ENCODE measurements around the gene SEC22C. TPM values are rescaled to one million over a fixed set of nuclear protein-coding genes. Genes with fewer than 3 reads are reported as not detected.

Gene SEC22C
- total and polyA plus RNA-seq, 2 donors (not counting 1 experiment from before 2014, with no cell fraction given): 19.2 to 44.8 TPM

DNA sequence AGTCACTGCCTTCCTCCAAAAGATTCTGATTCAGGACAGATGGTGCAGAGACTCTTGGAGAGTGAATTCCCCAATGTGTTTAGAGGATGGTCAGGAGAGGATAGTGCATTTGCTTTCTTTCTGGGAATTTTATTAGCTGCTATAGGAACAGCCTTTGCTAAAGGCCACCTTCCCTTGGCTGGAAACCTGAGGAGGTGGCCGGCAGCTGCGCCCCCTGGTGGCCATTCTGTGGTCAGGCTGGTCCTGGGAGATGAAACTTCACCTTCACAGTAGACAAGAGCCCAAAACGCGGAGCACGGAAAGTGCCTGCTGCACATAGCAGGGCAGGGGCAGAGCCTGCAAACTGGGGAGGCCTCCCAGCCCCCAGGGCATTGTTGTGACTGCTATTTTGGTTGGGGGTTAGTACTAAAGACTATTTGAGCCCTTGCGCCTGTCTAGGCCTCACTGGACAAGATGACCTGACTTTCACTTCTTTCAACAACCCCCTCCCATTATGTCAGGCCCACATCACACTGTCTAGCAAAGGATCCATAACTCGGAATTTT lies 34.3 kb downstream of the SEC22C start:
- WGBS (ENCODE audit: insufficient coverage): 0% methylated on average over 2 of the region's 7 CpGs
- no peaks in the 10 kb centered on the region for H3K27me3 Mint-ChIP-seq
- H3K4me3 ChIP-seq (ENCODE audit: control extremely low read depth in 1 of 5, extremely low read depth in 1 of 5, insufficient read depth in 1 of 5, low read depth in 2 of 5, low read length in 4 of 5): no peak overlapping the region
- DNase-seq: peak; percentile 74
- H3K9ac ChIP-seq (ENCODE audit: low read length): no peak overlapping the region
- H3K27ac Mint-ChIP-seq: no peak overlapping the region
- peaks cover 0 to 11% of the 10 kb centered on the region in 2 experiments for H3K36me3 ChIP-seq (replicated peaks in 1 of 2; ENCODE audit: control extremely low read depth in 1 of 2, control insufficient read depth in 1 of 2, extremely low read depth in 1 of 2, insufficient read depth in 2 of 2, low read length in 1 of 2)
- no peaks in the 10 kb centered on the region for H3K9me3 Mint-ChIP-seq (ENCODE audit: insufficient read depth)
- TF ChIP-seq, protein P1, sequence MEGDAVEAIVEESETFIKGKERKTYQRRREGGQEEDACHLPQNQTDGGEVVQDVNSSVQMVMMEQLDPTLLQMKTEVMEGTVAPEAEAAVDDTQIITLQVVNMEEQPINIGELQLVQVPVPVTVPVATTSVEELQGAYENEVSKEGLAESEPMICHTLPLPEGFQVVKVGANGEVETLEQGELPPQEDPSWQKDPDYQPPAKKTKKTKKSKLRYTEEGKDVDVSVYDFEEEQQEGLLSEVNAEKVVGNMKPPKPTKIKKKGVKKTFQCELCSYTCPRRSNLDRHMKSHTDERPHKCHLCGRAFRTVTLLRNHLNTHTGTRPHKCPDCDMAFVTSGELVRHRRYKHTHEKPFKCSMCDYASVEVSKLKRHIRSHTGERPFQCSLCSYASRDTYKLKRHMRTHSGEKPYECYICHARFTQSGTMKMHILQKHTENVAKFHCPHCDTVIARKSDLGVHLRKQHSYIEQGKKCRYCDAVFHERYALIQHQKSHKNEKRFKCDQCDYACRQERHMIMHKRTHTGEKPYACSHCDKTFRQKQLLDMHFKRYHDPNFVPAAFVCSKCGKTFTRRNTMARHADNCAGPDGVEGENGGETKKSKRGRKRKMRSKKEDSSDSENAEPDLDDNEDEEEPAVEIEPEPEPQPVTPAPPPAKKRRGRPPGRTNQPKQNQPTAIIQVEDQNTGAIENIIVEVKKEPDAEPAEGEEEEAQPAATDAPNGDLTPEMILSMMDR (IDR thresholded peaks at IDR 0.05): peak; percentile 97
- no peak for TF ChIP-seq EZH2 (IDR thresholded peaks at IDR 0.05; ENCODE audit: borderline replicate concordance, insufficient read depth, low read depth, low read length, poor library complexity, severe bottlenecking)
- ChIA-PET POLR2A (no interaction called here), CTCF (interaction anchor here (0.8 to 9.0 kb wide), 18 partner anchors 8 to 300 kb away, joined by 3 to 71 read pairs (median 4); partner anchors contain the start of genes SEC22C and VIPR1)
- H3K27ac ChIP-seq (ENCODE audit: low read length in 2 of 2): no peak overlapping the region
- H3K4me1 ChIP-seq (ENCODE audit: control insufficient read depth in 2 of 2, insufficient read depth in 2 of 2, low read length in 2 of 2): no peaks in the 10 kb centered on the region
- no peaks in the 10 kb centered on the region for H3K9me3 ChIP-seq (ENCODE audit: control extremely low read depth in 1 of 3, control insufficient read depth in 2 of 3, insufficient read depth in 1 of 3, low read length in 2 of 3)
- no peaks in the 10 kb centered on the region for H3K27me3 ChIP-seq (replicated peaks in 1 of 4; ENCODE audit: control extremely low read depth in 1 of 4, control insufficient read depth in 3 of 4, insufficient read depth in 4 of 4, low read length in 3 of 4)
- intact Hi-C loops (cut with micrococcal nuclease): loop anchor here (1.0 to 2.0 kb wide), 2 partner anchors 45 to 300 kb away; partner anchors contain the start of gene VIPR1
- H3K79me2 ChIP-seq (ENCODE audit: control insufficient read depth, insufficient read depth, low read length): no peaks in the 10 kb centered on the region
- ATAC-seq (ENCODE audit: low read depth): peak; percentile 53
- H2AFZ ChIP-seq (ENCODE audit: insufficient read depth, low read depth, low read length, poor library complexity, severe bottlenecking): no peak overlapping the region
- no peaks in the 10 kb centered on the region for H4K20me1 ChIP-seq (ENCODE audit: control insufficient read depth, insufficient read depth, low read length, poor library complexity, severe bottlenecking)
- H3K4me3 Mint-ChIP-seq: no peak overlapping the region
- H3K4me2 ChIP-seq (replicated peaks; ENCODE audit: low read depth, low read length, poor library complexity, severe bottlenecking): no peak overlapping the region
- H3K4me1 Mint-ChIP-seq: no peaks in the 10 kb centered on the region

DNA sequence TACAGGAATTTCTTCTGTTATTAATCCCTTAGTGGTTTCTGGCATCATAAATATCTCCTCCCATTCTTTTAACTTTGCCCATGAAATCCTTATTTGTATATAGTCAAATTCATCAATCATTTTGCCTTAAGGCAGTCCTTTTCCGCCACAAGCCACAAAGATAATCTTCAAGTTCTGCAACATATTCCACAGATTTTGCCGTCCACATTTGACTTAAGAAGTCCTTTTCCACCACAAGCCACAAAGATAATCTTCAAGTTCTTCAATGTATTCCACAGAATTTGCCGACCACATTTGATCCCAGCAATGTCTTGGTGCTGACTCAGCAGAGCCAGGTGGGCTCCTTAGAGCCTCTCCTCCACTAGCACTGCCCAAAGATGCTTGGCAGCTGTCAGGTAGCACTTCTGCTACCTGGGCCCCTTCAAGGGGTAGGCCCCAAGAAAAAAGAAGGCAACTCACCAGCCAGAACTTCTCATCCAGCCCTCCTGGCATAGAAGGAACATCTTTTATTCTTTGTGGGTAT lies 35.0 kb downstream of the SEC22C start:
- no peak for TF ChIP-seq EZH2 (IDR thresholded peaks at IDR 0.05; ENCODE audit: borderline replicate concordance, insufficient read depth, low read depth, low read length, poor library complexity, severe bottlenecking)
- TF ChIP-seq, protein P1 (IDR thresholded peaks at IDR 0.05): no peak
- Mint-ChIP-seq H3K4me3 (no peak overlapping the region), H3K4me1 (no peaks in the 10 kb centered on the region), H3K27me3 (no peaks in the 10 kb centered on the region), H3K27ac (no peak overlapping the region), H3K9me3 (ENCODE audit: insufficient read depth) (no peaks in the 10 kb centered on the region)
- no peak overlapping the region for H3K4me3 ChIP-seq (ENCODE audit: control extremely low read depth in 1 of 5, extremely low read depth in 1 of 5, insufficient read depth in 1 of 5, low read depth in 2 of 5, low read length in 4 of 5)
- 93% methylated on average over 3 of the region's 3 CpGs for WGBS (ENCODE audit: insufficient coverage)
- peak; percentile 26 for DNase-seq
- no peak overlapping the region for H3K9ac ChIP-seq (ENCODE audit: low read length)
- H3K4me1 ChIP-seq (ENCODE audit: control insufficient read depth in 2 of 2, insufficient read depth in 2 of 2, low read length in 2 of 2): no peaks in the 10 kb centered on the region
- no peaks in the 10 kb centered on the region for H3K27me3 ChIP-seq (replicated peaks in 1 of 4; ENCODE audit: control extremely low read depth in 1 of 4, control insufficient read depth in 3 of 4, insufficient read depth in 4 of 4, low read length in 3 of 4)
- CTCF ChIA-PET: interaction anchor here (1.0 to 9.0 kb wide), 18 partner anchors 7 to 299 kb away, joined by 3 to 71 read pairs (median 4); partner anchors contain the start of genes SEC22C, VIPR1 and ZBTB47
- H4K20me1 ChIP-seq (ENCODE audit: control insufficient read depth, insufficient read depth, low read length, poor library complexity, severe bottlenecking): no peaks in the 10 kb centered on the region
- no peak overlapping the region for H2AFZ ChIP-seq (ENCODE audit: insufficient read depth, low read depth, low read length, poor library complexity, severe bottlenecking)
- H3K4me2 ChIP-seq (replicated peaks; ENCODE audit: low read depth, low read length, poor library complexity, severe bottlenecking): no peak overlapping the region
- ATAC-seq (ENCODE audit: low read depth): no peak
- no peaks in the 10 kb centered on the region for H3K9me3 ChIP-seq (ENCODE audit: control extremely low read depth in 1 of 3, control insufficient read depth in 2 of 3, insufficient read depth in 1 of 3, low read length in 2 of 3)
- POLR2A ChIA-PET: no interaction called here
- H3K79me2 ChIP-seq (ENCODE audit: control insufficient read depth, insufficient read depth, low read length): no peaks in the 10 kb centered on the region
- intact Hi-C loops (cut with micrococcal nuclease): loop anchor here (1.0 to 2.0 kb wide), 2 partner anchors 44 to 299 kb away; partner anchors contain the start of gene VIPR1
- peaks cover 0 to 4% of the 10 kb centered on the region in 2 experiments for H3K36me3 ChIP-seq (replicated peaks in 1 of 2; ENCODE audit: control extremely low read depth in 1 of 2, control insufficient read depth in 1 of 2, extremely low read depth in 1 of 2, insufficient read depth in 2 of 2, low read length in 1 of 2)
- H3K27ac ChIP-seq (ENCODE audit: low read length in 2 of 2): no peak overlapping the region

Measured in B cell (primary cell).